Prostate gland (tissue), 2 donors: ENCODE measurements around the gene ZFAND2B.

Experiments
- CTCF ChIP-seq, 4 experiments: fragments of 200-600 bp in 2 of 4; fragments of 450-650 bp in 2 of 4; sonication (generic) in 2 of 4; IDR thresholded peaks; 1 replicate in 3 of 4; 2 replicates in 1 of 4; pipeline ENCODE4 v1.5.1; 2016 to 2019; ENCODE audit warnings: antibody characterized with exemption in 4 of 4, mild to moderate bottlenecking in 2 of 4, moderate library complexity in 2 of 4
- POLR2A ChIP-seq: fragments of 450-650 bp; IDR thresholded peaks from one replicate; pipeline ENCODE4 v1.6.1; 2016; ENCODE audit warnings: antibody characterized with exemption, mild to moderate bottlenecking
- POLR2AphosphoS5 ChIP-seq: sonication (generic); formaldehyde crosslinking; IDR thresholded peaks from one replicate; pipeline ENCODE4 v1.6.1; 2017; ENCODE audit warnings: antibody characterized with exemption

GRCh38 chr2:219197388-219197787, 9.2 kb upstream of the ZFAND2B start:
- no peak for TF ChIP-seq CTCF (IDR thresholded peaks at IDR 0.05)
- TF ChIP-seq POLR2AphosphoS5, result no peak
- TF ChIP-seq POLR2A, result no peak
